ELF-1 (cell line): ENCODE results near the gene MRPL49.
"Not testable (repeated sequence)": the region's sequence is repeated elsewhere in the genome, so short reads cannot be mapped to it uniquely, and the experiment has no call there.

Experiments
- DNase-seq: peaks from one replicate; pipeline ENCODE4 v3.0.0-alpha.2; 2016; ENCODE audit warnings: low read depth, low spot score

MRPL49 gene

GRCh38 chr11:65132988-65133700 is 11.0 kb downstream of the MRPL49 start:
- DNase-seq, result peak; percentile 67

DNA sequence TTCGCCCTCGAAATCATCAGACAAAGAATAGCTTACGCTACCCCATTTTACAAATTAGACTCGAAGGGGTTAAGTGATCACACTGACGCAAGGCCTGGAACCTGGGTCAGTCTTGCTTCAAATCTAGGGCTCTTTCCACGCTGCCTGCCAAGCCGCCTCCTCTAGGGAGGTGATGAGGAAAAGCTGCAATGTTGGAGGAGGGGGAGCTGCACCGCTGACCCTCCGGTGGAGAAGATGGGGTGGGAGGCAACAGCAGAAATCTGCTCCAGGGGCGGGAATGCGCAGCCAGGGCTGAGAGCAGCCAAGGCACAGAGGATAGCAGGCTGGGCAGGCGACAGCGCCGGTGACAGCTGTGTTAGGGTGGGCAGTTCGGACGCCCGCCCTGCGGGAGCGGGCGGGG is 11.6 kb downstream of the MRPL49 start:
- no peak for DNase-seq

DNA sequence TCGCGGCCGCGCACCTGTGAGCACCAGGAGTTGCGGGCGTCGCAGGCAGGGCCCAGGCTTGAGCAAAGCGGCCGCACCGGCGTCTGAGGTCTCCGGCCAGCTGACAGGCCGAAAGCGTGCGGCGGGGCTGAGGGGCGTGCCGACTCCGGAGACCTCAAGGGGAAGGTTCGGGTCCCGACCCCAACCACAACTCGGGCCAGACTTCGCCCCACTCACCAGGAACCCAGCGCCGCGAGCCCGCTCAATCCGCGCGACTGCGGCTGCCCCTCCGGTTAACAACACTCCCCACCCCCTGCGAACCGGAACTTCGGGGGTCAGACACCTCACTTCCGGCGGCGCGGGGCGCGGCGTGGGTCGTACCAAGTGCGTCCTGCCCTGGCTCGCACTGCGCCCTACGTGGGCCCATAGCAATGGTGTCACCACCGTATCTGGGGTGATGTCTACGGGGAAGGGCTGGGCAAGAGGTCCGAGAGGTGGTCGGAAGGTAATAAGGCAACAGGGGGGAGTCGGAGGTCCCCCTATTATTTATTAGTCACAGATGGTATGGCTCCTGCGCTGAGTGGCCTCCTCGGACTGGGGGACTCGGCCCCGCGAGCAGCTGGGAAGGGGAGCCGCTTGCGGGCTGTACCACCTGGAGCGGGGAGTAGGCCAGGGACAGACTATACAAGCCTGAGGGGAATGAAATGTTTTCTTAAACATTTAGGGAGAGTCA is 12.3 kb downstream of the MRPL49 start, which contains the start of gene SYVN1:
Gene SYVN1 (minus strand): TSS at position 280 of the 712 bp plus-strand sequence. CDS start 918 bp downstream, outside the sequence.
- DNase-seq, result peak; percentile 90

GRCh38 chr11:65134952-65135632 is 13.0 kb downstream of the MRPL49 start:
- peak; percentile 98 for DNase-seq

DNA sequence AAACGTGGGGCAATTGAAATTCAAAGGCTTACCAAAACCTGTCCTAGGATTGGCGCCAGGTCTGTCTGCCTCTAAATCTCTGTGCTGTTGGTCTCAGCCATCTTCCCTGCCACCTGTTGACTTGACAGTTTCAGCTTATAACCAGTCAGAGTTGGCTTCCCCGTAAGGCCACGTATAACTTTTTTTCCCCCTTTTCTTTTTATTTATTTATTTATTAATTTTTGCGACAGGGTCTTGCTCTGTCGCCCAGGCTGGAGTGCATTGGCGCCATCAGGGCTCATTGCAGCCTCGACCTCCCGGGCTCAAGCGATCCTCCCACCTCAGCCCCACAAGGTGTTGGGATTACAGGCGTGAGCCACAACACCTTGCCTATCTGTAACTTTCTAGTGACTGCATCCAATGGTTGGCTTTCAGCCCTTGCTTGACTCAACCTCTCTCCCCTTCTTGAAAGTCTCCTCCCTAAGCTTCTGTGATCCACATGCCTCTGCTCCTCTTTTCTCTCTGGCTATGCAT is 13.6 kb downstream of the MRPL49 start:
- DNase-seq, result no peak

DNA sequence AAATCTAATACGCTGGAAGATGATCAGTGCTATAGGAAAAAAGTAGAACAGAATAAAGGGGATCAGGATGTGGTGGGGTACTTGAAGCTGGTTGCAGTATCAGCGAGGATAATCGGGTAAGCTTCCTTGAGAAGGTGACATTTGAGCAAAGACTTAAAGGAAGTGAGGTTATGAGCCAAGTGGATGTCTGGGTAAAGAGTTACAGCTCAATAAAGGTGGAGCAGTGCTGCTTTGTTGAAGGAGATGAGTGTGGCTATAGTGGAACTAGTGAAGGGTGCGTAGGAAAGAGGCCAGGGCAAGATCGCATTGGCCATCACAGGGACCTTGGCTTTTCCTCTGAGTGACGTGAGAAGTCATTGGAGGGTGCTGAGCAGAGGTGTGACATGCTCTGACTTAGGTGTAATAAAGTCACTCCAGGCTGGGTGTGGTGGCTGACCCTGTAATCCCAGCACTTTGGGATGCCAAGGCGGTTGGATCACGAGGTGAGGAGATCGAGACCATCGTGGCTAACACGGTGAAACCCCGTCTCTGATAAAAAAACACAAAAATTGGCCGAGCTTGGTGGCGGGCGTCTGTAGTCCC is 14.5 kb downstream of the MRPL49 start:
- DNase-seq, result no peak

GRCh38 chr11:65141896-65142494 is 19.9 kb downstream of the MRPL49 start:
- DNase-seq, result no peak

DNA sequence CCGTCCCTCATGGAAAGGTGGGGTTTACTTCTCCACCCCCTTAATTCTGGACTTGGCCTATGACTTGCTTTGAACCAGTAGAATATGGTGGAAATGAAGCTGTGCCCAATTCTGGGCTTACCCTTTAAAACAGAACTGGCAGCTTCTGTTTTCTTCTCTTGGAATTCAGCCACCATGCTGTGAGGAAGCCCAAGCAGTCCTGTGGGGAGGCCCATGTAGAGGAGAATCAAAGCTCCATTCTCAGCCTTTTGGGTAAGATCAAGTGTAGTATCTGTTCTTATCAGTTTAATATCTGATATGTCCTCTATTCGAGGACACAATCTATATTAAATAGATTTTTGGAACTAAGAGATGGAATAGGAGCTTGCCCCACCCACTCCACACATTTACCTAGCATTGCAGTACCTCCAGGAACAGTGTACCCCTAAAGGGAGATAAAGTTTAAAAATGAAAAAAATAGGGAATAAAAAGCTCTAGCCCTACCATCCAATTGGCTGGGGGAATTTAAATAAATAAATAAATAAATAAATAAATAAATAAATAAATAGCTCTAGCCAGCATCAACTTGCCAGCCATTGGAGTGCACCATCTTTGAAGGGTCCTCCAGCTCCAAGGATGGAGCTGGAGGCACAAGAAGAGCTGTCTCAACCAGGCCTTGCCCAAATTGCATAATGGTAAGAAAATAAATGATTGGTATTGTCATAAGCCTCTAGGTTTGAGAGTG is 25.4 kb downstream of the MRPL49 start:
- no peak for DNase-seq

GRCh38 chr11:65148657-65149056 is 26.5 kb downstream of the MRPL49 start:
- DNase-seq, result no peak

GRCh38 chr11:65150131-65150508 is 28.0 kb downstream of the MRPL49 start:
- DNase-seq, result not testable (repeated sequence)

GRCh38 chr11:65150509-65151299 is 28.6 kb downstream of the MRPL49 start:
- DNase-seq, result no peak

- no peak for DNase-seq
Measured at GRCh38 chr11:65151331-65151899, 29.3 kb downstream of the MRPL49 start.

DNA sequence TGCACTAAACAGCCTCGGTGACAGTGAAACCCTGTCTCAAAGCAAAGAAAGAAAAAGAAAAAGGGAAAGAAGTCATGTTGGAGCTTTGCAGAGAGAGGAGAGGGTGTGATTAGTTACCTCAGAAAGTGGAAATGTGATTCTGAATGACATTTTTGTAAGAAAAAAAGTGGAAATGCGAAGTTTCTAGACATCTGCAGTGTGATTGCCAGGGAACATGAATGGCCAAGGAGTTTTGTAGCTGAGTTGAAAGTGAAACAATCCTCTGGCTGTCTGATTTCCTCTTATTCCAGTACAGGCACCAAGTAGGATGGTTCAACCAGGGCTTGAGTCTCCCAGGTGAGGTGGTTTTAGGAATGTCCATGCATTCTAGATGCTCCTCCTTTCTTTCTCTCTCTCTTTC is 30.0 kb downstream of the MRPL49 start:
- no peak for DNase-seq

GRCh38 chr11:65156256-65156655 is 34.1 kb downstream of the MRPL49 start:
- DNase-seq, result no peak

GRCh38 chr11:65156926-65157325 is 34.8 kb downstream of the MRPL49 start:
- DNase-seq, result no peak

DNA sequence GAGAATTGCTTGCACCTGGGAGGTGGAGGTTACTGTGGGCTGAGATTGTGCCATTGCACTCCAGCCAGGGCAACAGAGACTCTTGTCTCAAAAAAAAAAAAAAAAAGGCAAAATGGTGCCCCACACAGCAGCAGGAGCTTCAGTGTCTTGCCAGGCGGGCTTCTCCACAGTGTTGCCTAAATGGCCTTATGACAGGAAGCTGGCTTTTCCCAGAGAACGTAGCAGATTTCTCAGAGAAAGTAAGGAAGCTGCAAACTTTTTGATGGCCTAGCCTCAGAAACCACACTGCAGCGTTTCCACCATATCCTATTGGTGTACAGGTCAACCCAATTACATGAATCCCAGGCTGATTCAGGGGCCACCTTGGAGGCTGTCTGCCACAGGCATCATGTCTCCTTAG is 35.2 kb downstream of the MRPL49 start:
- no peak for DNase-seq

DNA sequence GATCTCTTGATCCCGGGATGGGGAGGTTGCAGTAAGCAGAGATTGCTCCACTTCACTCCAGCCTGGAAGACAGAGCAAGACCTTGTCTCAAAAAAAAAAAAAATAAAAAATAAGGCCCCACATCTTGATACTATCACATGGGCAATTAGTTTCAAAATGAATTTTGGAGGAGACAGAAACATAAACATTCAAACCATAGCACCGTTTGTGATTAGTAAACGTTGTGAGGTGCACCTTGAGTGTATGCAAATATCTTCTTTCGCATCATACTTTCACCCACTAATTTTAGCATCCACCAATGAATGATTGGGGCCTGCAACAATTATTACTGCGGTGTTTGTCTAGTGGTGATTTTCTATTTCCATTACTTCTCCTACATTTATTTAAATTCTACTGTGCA is 36.9 kb downstream of the MRPL49 start:
- no peak for DNase-seq

GRCh38 chr11:65160643-65161042 is 38.5 kb downstream of the MRPL49 start:
- DNase-seq, result no peak

GRCh38 chr11:65163684-65164083 is 41.6 kb downstream of the MRPL49 start:
- no peak for DNase-seq
